RWPE2 (cell line): Measurements from ENCODE around the gene LDLRAD2.

Experiments used
- ATAC-seq: fragments of 200-7000 bp; cut with Tn5 transposase; 3 replicates; pipeline ENCODE4 v1.9.1; 2021; ENCODE audit warnings: low read depth
- DNase-seq: peaks from one replicate; pipeline ENCODE4 v3.0.0-alpha.2; 2020; ENCODE audit warnings: low spot score
- H3K27ac ChIP-seq: fragments of 450-650 bp; 2 replicates; pipeline ENCODE4 v1.5.1; 2017; ENCODE audit warnings: mild to moderate bottlenecking; ENCODE audit not compliant: poor library complexity, severe bottlenecking
- H3K27me3 ChIP-seq: fragments of 250-450 bp; sonication (Bioruptor Pico); 2 replicates; pipeline ENCODE4 v1.5.1; 2021; ENCODE audit warnings: mild to moderate bottlenecking, moderate library complexity; ENCODE audit not compliant: insufficient read depth, poor library complexity, severe bottlenecking
- H3K36me3 ChIP-seq: fragments of 250-450 bp; sonication (Bioruptor Pico); 2 replicates; pipeline ENCODE4 v1.5.1; 2020; ENCODE audit warnings: low read depth, mild to moderate bottlenecking, moderate library complexity
- H3K4me1 ChIP-seq: fragments of 250-450 bp; sonication (Bioruptor Pico); 2 replicates; pipeline ENCODE4 v1.5.1; 2021; ENCODE audit warnings: mild to moderate bottlenecking, moderate library complexity; ENCODE audit not compliant: insufficient read depth, poor library complexity, severe bottlenecking
- H3K4me3 ChIP-seq: fragments of 250-450 bp; sonication (Bioruptor Pico); 2 replicates; pipeline ENCODE4 v1.5.1; 2021; ENCODE audit warnings: mild to moderate bottlenecking, moderate library complexity; ENCODE audit not compliant: severe bottlenecking
- H3K9me3 ChIP-seq: fragments of 250-450 bp; sonication (Bioruptor Pico); 2 replicates; pipeline ENCODE4 v1.5.1; 2021; ENCODE audit warnings: mild to moderate bottlenecking, moderate library complexity; ENCODE audit not compliant: severe bottlenecking
- TF ChIP-seq, protein P1 (sequence below): fragments of 450-650 bp; IDR thresholded peaks from one replicate; pipeline ENCODE4 v1.5.1; 2017; ENCODE audit warnings: mild to moderate bottlenecking, moderate library complexity; ENCODE audit not compliant: poor library complexity, severe bottlenecking

LDLRAD2 gene

DNA sequence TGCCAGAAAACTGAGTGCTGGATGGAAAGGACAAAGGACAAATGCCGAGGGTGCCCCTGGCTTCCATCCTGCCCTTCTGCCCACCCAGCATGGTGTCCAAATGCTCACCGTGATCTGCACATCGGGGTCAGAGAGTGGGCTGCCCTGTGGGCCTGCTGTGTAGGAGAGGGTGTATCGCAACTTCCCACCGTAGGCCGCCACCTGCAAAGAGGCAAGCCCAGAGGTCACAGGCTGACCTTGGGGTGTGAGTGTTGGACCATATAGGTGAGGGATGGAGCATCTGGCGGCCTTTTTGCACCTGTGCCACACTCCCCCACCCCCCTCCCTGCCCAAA lies 53.5 kb downstream of the LDLRAD2 start:
- DNase-seq (no peak), ATAC-seq (no peak)
- H3K27me3 ChIP-seq = no peaks in the 10 kb centered on the region
- peaks cover 13% of the 10 kb centered on the region for H3K4me1 ChIP-seq
- H3K9me3 ChIP-seq = no peaks in the 10 kb centered on the region
- H3K36me3 ChIP-seq = peaks cover 23% of the 10 kb centered on the region
- TF ChIP-seq, protein P1, sequence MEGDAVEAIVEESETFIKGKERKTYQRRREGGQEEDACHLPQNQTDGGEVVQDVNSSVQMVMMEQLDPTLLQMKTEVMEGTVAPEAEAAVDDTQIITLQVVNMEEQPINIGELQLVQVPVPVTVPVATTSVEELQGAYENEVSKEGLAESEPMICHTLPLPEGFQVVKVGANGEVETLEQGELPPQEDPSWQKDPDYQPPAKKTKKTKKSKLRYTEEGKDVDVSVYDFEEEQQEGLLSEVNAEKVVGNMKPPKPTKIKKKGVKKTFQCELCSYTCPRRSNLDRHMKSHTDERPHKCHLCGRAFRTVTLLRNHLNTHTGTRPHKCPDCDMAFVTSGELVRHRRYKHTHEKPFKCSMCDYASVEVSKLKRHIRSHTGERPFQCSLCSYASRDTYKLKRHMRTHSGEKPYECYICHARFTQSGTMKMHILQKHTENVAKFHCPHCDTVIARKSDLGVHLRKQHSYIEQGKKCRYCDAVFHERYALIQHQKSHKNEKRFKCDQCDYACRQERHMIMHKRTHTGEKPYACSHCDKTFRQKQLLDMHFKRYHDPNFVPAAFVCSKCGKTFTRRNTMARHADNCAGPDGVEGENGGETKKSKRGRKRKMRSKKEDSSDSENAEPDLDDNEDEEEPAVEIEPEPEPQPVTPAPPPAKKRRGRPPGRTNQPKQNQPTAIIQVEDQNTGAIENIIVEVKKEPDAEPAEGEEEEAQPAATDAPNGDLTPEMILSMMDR = no peak
- no peak overlapping the region for H3K27ac ChIP-seq
- no peak overlapping the region for H3K4me3 ChIP-seq

GRCh38 chr1:21865943-21866706 lies 54.1 kb downstream of the LDLRAD2 start:
- Histone ChIP-seq H3K27ac (no peak overlapping the region), H3K27me3 (no peaks in the 10 kb centered on the region), H3K9me3 (no peaks in the 10 kb centered on the region), H3K4me1 (peaks cover 13% of the 10 kb centered on the region), H3K4me3 (no peak overlapping the region), H3K36me3 (peaks cover 18% of the 10 kb centered on the region)
- DNase-seq (no peak), ATAC-seq (no peak)
- TF ChIP-seq, protein P1 = no peak

- Histone ChIP-seq H3K4me3 (no peak overlapping the region), H3K27me3 (no peaks in the 10 kb centered on the region), H3K36me3 (peaks cover 17% of the 10 kb centered on the region), H3K27ac (no peak overlapping the region), H3K9me3 (no peaks in the 10 kb centered on the region), H3K4me1 (peaks cover 18% of the 10 kb centered on the region)
- TF ChIP-seq, protein P1 = no peak
- ATAC-seq = no peak
- DNase-seq = no peak
These were observed 54.6 kb downstream of the LDLRAD2 start for GRCh38 chr1:21866707-21867043.

GRCh38 chr1:21867451-21867996 lies 55.5 kb downstream of the LDLRAD2 start:
- H3K4me1 ChIP-seq = peaks cover 26% of the 10 kb centered on the region
- H3K27me3 ChIP-seq = no peaks in the 10 kb centered on the region
- no peak for ATAC-seq
- no peak for DNase-seq
- TF ChIP-seq, protein P1 = no peak
- no peaks in the 10 kb centered on the region for H3K9me3 ChIP-seq
- H3K27ac ChIP-seq = no peak overlapping the region
- H3K36me3 ChIP-seq = peaks cover 20% of the 10 kb centered on the region
- no peak overlapping the region for H3K4me3 ChIP-seq

- Histone ChIP-seq H3K9me3 (no peaks in the 10 kb centered on the region), H3K27ac (no peak overlapping the region), H3K27me3 (no peaks in the 10 kb centered on the region), H3K36me3 (peaks cover 24% of the 10 kb centered on the region), H3K4me3 (no peak overlapping the region), H3K4me1 (peaks cover 26% of the 10 kb centered on the region)
- DNase-seq (no peak), ATAC-seq (no peak)
- TF ChIP-seq, protein P1 = no peak
These were observed 56.4 kb downstream of the LDLRAD2 start for GRCh38 chr1:21868482-21868881.
